Right cardiac atrium (tissue), 5 donors: ENCODE results near the gene KLHL7. TPM values are rescaled to one million over a fixed set of nuclear protein-coding genes. Genes with fewer than 3 reads are reported as not detected.
"Not testable (repeated sequence)": the region's sequence is repeated elsewhere in the genome, so short reads cannot be mapped to it uniquely, and the experiment has no call there.

Experiments
- ATAC-seq, 2 donors: fragments of 200-7000 bp; cut with Tn5 transposase; one replicate each; pipeline versions ENCODE4 v1.8.0 to v1.9.1; 2020; ENCODE audit warnings: moderate library complexity in 2 of 2, mild to moderate bottlenecking in 1 of 2
- DNase-seq, 3 donors: peaks; one replicate each; pipeline ENCODE4 v3.0.0-alpha.2; 2020
- H3K27ac ChIP-seq: one replicate; pipeline ENCODE4 v1.5.1; 2013; ENCODE audit warnings: mild to moderate bottlenecking, low read length, control low read depth, moderate library complexity
- H3K27me3 ChIP-seq: one replicate; pipeline ENCODE4 v1.6.1; 2013; ENCODE audit not compliant: control insufficient read depth, insufficient read depth
- H3K4me1 ChIP-seq: one replicate; pipeline ENCODE4 v1.6.1; 2013; ENCODE audit warnings: low read length; ENCODE audit not compliant: control insufficient read depth, insufficient read depth
- H3K4me3 ChIP-seq: one replicate; pipeline ENCODE4 v1.5.1; 2013; ENCODE audit warnings: low read length, control low read depth
- H3K9me3 ChIP-seq: one replicate; pipeline ENCODE4 v1.6.1; 2013; ENCODE audit warnings: low read length; ENCODE audit not compliant: control insufficient read depth
- WGBS: extraction: QIAGEN DNeasy Blood & Tissue Kit; methylation state at CpG from one replicate; pipeline ENCODE4 v1.1.7; 2013; 5-methylcytosine and 5-hydroxymethylcytosine counted together
- intact Hi-C, 4 donors: fragments of 100-400 bp; cut with DNase I; formaldehyde crosslinking; loops; one replicate each; pipeline versions ENCODE4 v1.11.0 to v1.14.0; 2022 to 2023
- polyA plus RNA-seq: library from polyadenylated mRNA; stranded (reverse); fragments of 200-250 nt; gene quantifications from one replicate; pipeline ENCODE4 v1.2.3, GENCODE V29; 2013
- total RNA-seq, 4 donors: library from RNA; stranded (reverse); fragmentation: NEBNext Ultra II Directional; extraction: Animal tissue kit (Norgen Biotek cat#: 25700); gene quantifications; one replicate each; pipeline ENCODE4 v1.2.1, GENCODE V29; 2021
- donor health status: healthy with polysubstance abuse.
- donor health status: DM: no; HTN: yes; CAD: no.
- donor health status: DM: no; HTN: no; CAD: no.
- donor health status: DM: no; HTN: yes; CAD: no; lungs with severe emphysema.
- donor health status: DM: yes; HTN: yes; CAD: no.

KLHL7 gene
- total and polyA plus RNA-seq, 5 donors: 61.7 to 106 (median 72.3) TPM

- under 1% methylated on average over 63 of the region's 63 CpGs for WGBS
- ATAC-seq: peak; percentile 97 to 98
- intact Hi-C loops: loop anchor here in 3 of 4 donors (5.0 to 10.0 kb wide), 2 partner anchors 75 to 83 kb away; partner anchors contain the start of gene KLHL7 (in 3 of the 3)
- Histone ChIP-seq H3K27me3 (no peaks in the 10 kb centered on the region), H3K27ac (peak within 1 kb of the TSS; percentile 99), H3K4me1 (peaks cover 2% of the 10 kb centered on the region), H3K9me3 (no peaks in the 10 kb centered on the region), H3K4me3 (peak within 1 kb of the TSS; percentile 87)
- DNase-seq: peak; percentile 95 to 97 (median 97)
Observed at GRCh38 chr7:23181684-23182553, 76.3 kb downstream of the KLHL7 start, which contains the start of gene NUP42. TSS of gene NUP42 (plus strand) at chr7:23182048. CDS start at chr7:23182086, 38 bp downstream.

- no peaks in the 10 kb centered on the region for H3K9me3 ChIP-seq
- H3K4me3 ChIP-seq: peak overlapping the region; percentile 87
- H3K4me1 ChIP-seq: peaks cover 2% of the 10 kb centered on the region
- H3K27me3 ChIP-seq: no peaks in the 10 kb centered on the region
- intact Hi-C loops: loop anchor here in 3 of 4 donors (5.0 to 10.0 kb wide), 2 partner anchors 76 to 81 kb away; partner anchors contain the start of gene KLHL7 (in 3 of the 3)
- DNase-seq (no peak), ATAC-seq (no peak)
- WGBS: 93% methylated on average over 20 of the region's 20 CpGs
- no peak overlapping the region for H3K27ac ChIP-seq
Observed at GRCh38 chr7:23183279-23184012, 77.9 kb downstream of the KLHL7 start.

GRCh38 chr7:23184291-23184690 is 78.7 kb downstream of the KLHL7 start:
- intact Hi-C loops: loop anchor here in 3 of 4 donors (5.0 to 10.0 kb wide), 2 partner anchors 77 to 81 kb away; partner anchors contain the start of gene KLHL7 (in 3 of the 3)

GRCh38 chr7:23184709-23185359 is 79.2 kb downstream of the KLHL7 start:
- no peak overlapping the region for H3K4me3 ChIP-seq
- intact Hi-C loops: loop anchor here in 3 of 4 donors (5.0 to 10.0 kb wide), 3 partner anchors 77 to 80 kb away; partner anchors contain the start of gene KLHL7 (in 3 of the 3)
- H3K27ac ChIP-seq: no peak overlapping the region
- ATAC-seq (no peak), DNase-seq (peak in 1 of 3 donors; percentile 49)
- no peaks in the 10 kb centered on the region for H3K9me3 ChIP-seq
- H3K27me3 ChIP-seq: no peaks in the 10 kb centered on the region
- H3K4me1 ChIP-seq: peaks cover 2% of the 10 kb centered on the region
- 69% methylated on average over 4 of the region's 4 CpGs for WGBS

More at GRCh38 chr7:23184291-23184690, 78.7 kb downstream of the KLHL7 start:
- Histone ChIP-seq H3K4me3 (no peak overlapping the region), H3K4me1 (peaks cover 2% of the 10 kb centered on the region), H3K27ac (no peak overlapping the region), H3K9me3 (no peaks in the 10 kb centered on the region), H3K27me3 (no peaks in the 10 kb centered on the region)
- ATAC-seq (no peak), DNase-seq (no peak)
- 75% methylated on average over 1 of the region's 1 CpG for WGBS

GRCh38 chr7:23185980-23186379 is 80.4 kb downstream of the KLHL7 start:
- no peaks in the 10 kb centered on the region for H3K9me3 ChIP-seq
- no peak overlapping the region for H3K27ac ChIP-seq
- peaks cover 2% of the 10 kb centered on the region for H3K4me1 ChIP-seq
- H3K4me3 ChIP-seq: no peak overlapping the region
- no peak for ATAC-seq
- no peaks in the 10 kb centered on the region for H3K27me3 ChIP-seq
- intact Hi-C loops: loop anchor here in 2 of 4 donors (5.0 to 10.0 kb wide), 2 partner anchors 76 to 79 kb away; no protein-coding TSS in a partner anchor
- DNase-seq: no peak
- WGBS: 75% methylated on average over 1 of the region's 1 CpG

- intact Hi-C loops: loop anchor here in 3 of 4 donors (5.0 to 10.0 kb wide), 2 partner anchors 51 to 54 kb away; partner anchors contain the start of gene GPNMB (in 2 of the 3)
- DNase-seq (no peak), ATAC-seq (no peak)
- Histone ChIP-seq H3K9me3 (no peaks in the 10 kb centered on the region), H3K4me3 (no peak overlapping the region), H3K27ac (no peak overlapping the region), H3K4me1 (no peaks in the 10 kb centered on the region), H3K27me3 (no peaks in the 10 kb centered on the region)
- 45% methylated on average over 2 of the region's 2 CpGs for WGBS
Observed at GRCh38 chr7:23191022-23191421, 85.4 kb downstream of the KLHL7 start.

GRCh38 chr7:23193650-23194227 is 88.2 kb downstream of the KLHL7 start:
- H3K27ac ChIP-seq, H3K9me3 ChIP-seq, H3K27me3 ChIP-seq, ATAC-seq, H3K4me1 ChIP-seq, H3K4me3 ChIP-seq, DNase-seq: not testable (repeated sequence)
- intact Hi-C loops: loop anchor here in 3 of 4 donors (5.0 to 10.0 kb wide), 2 partner anchors 49 to 51 kb away; partner anchors contain the start of gene GPNMB (in 2 of the 3)
- WGBS: 98% methylated on average over 27 of the region's 27 CpGs

- Histone ChIP-seq H3K4me3 (no peak overlapping the region), H3K9me3 (no peaks in the 10 kb centered on the region), H3K27ac (no peak overlapping the region), H3K27me3 (no peaks in the 10 kb centered on the region), H3K4me1 (no peaks in the 10 kb centered on the region)
- intact Hi-C loops: loop anchor here in 2 of 4 donors (10.0 kb wide), 1 partner anchor 48 kb away; the partner anchor contains the start of gene GPNMB (in 2 of the 2)
- ATAC-seq (peak; percentile 49 to 62), DNase-seq (no peak)
- 62% methylated on average over 5 of the region's 5 CpGs for WGBS
Observed at GRCh38 chr7:23196306-23196705, 90.7 kb downstream of the KLHL7 start.

GRCh38 chr7:23197745-23198144 is 92.2 kb downstream of the KLHL7 start:
- not testable (repeated sequence) for DNase-seq, H3K4me1 ChIP-seq, H3K27ac ChIP-seq, H3K9me3 ChIP-seq, H3K4me3 ChIP-seq, ATAC-seq, H3K27me3 ChIP-seq
- WGBS: 97% methylated on average over 5 of the region's 5 CpGs
- intact Hi-C loops: loop anchor here in 2 of 4 donors (10.0 kb wide), 1 partner anchor 47 kb away; the partner anchor contains the start of gene GPNMB (in 2 of the 2)

- WGBS: 68% methylated on average over 2 of the region's 2 CpGs
- intact Hi-C loops: no loop called here
- no peaks in the 10 kb centered on the region for H3K9me3 ChIP-seq
- H3K4me3 ChIP-seq: no peak overlapping the region
- ATAC-seq: peak; percentile 59 to 79
- H3K27me3 ChIP-seq: no peaks in the 10 kb centered on the region
- peak overlapping the region; percentile 90 for H3K27ac ChIP-seq
- no peaks in the 10 kb centered on the region for H3K4me1 ChIP-seq
- DNase-seq: no peak
Observed at GRCh38 chr7:23200331-23200730, 94.7 kb downstream of the KLHL7 start.
